Lung microvascular endothelial cell (primary cell): Measurements from ENCODE around the gene SSX3. TPM values are rescaled to one million over a fixed set of nuclear protein-coding genes. Genes with fewer than 3 reads are reported as not detected.
"Not testable (repeated sequence)": the region's sequence is repeated elsewhere in the genome, so short reads cannot be mapped to it uniquely, and the experiment has no call there.

Experiments used
- DNase-seq, 2 donors: peaks; one replicate each; pipeline versions ENCODE4 v3.0.0 to v3.0.0-alpha.2; 2010; ENCODE audit warnings: low read depth in 2 of 2
- total RNA-seq: library from RNA; depleted of rRNA; stranded (reverse); fragments of >200 nt; gene quantifications from 2 replicates; pipeline ENCODE4 v1.2.1, GENCODE V29; 2014

The SSX3 gene, protein sequence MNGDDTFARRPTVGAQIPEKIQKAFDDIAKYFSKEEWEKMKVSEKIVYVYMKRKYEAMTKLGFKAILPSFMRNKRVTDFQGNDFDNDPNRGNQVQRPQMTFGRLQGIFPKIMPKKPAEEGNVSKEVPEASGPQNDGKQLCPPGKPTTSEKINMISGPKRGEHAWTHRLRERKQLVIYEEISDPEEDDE
- total RNA-seq, result not detected in 2 replicates

DNA sequence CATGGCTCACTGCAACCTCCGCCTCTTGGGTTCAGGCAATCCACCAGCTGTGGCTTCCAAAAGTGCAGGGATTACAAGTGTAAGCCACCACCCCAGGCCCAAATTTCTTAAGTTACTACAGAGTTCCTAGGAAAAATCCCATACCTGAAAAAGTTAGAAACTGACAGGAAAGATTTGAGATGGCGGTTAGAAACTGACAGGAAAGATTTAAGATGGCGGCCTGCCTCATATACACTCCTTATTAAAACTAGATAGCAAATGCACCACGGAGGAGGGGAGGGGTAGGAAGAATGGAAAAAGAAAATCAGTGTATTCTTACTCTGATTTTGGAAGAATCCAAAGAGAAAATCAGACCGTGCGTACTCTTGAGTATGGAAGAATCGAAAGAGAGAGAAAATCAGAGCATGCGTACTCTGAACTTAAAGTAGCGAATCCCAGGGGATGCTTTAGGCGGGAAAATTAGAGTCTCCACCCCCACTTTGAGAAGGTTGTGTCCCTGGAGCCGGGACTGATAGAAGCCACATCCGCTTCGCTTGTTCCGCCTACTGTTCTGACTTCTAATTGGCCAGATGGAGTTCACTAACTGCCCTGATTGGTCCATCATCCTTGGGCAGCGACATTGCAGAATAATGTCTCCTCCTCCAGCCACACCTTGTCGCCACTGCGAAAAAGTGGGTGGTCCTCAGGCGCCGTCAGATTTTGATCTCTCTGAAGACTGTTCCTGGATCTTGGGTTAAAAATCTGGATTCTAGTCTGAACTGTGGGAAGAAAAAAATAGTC, at the start of gene SSX3:
TSS of gene SSX3 (minus strand) at position 389 of the 780 bp plus-strand sequence. CDS start 1,454 bp downstream, outside the sequence.
- not testable (repeated sequence) for DNase-seq

DNA sequence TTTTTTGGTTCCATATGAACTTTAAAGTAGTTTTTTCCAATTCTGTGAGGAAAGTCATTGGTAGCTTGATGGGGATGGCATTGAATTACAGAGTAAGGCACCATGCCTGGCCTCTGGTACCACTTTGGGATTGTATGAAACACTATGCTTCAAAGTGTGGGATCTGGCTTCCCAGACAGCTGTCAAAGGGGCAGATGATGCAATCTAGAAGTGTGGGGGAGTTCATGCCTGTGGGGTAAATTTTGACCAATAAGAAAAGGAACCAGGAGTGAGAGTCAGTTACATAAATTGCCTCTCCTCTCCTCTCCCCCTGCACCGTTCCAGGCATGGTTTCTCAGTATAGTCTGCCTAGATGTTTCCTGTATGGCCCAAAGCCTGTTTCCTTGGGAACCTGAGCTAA, 41.3 kb upstream of the SSX3 start:
- peak in 1 of 2 donors; percentile 0 for DNase-seq

DNA sequence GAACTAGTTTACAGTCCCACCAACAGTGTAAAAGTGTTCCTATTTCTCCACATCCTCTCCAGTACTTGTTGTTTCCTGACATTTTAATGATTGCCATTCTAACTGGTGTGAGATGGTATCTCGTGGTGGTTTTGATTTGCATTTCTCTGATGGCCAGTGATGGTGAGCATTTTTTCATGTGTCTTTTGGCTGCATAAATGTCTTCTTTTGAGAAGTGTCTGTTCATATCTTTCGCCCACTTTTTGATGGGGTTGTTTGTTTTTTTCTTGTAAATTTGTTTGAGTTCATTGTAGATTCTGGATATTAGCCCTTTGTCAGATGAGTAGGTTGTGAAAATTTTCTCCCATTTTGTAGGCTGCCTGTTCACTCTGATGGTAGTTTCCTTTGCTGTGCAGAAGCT, 40.4 kb upstream of the SSX3 start:
- DNase-seq, result not testable (repeated sequence)

DNA sequence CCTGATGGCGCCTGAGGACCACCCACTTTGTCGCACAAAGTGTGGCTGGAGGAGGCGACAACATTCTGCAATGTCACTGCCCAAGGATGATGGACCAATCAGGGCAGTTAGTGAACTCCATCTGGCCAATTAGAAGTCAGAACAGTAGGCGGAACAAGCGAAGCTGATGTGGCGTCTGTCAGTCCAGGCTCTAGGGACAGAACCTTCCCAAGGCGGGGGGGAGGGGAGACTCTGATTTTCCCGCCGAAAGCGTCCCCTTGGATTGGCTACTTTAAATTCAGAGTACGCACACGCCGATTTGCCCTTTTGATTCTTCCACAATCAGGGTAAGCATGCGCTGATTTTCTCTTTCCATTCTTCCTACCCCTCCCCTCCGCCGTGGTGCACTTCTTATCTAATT, 26.7 kb upstream of the SSX3 start, which contains the start of gene SSX4:
TSS of gene SSX4 (plus strand) at position 301 of the 400 bp plus-strand sequence. CDS start 515 bp downstream, outside the sequence.
- DNase-seq, result not testable (repeated sequence)

DNA sequence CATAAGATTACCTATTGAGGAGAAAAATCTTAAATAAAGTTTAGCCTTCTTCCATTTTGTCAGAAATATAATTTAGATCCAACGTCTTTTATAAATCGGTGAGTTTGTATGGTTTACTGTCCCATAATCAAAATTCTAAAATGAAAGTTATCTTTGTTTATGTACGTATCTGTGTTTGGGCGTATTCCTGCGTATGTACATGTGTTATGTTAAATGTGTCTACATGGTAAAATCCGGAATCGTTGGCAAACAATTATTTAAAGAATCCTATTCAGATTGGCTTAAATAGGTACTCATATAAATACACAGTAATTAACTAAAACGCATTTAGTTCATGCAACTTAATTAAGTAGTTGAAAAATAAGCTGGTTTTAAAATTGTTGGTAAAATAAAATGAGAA, 13.9 kb upstream of the SSX3 start:
- DNase-seq, result not testable (repeated sequence)

DNA sequence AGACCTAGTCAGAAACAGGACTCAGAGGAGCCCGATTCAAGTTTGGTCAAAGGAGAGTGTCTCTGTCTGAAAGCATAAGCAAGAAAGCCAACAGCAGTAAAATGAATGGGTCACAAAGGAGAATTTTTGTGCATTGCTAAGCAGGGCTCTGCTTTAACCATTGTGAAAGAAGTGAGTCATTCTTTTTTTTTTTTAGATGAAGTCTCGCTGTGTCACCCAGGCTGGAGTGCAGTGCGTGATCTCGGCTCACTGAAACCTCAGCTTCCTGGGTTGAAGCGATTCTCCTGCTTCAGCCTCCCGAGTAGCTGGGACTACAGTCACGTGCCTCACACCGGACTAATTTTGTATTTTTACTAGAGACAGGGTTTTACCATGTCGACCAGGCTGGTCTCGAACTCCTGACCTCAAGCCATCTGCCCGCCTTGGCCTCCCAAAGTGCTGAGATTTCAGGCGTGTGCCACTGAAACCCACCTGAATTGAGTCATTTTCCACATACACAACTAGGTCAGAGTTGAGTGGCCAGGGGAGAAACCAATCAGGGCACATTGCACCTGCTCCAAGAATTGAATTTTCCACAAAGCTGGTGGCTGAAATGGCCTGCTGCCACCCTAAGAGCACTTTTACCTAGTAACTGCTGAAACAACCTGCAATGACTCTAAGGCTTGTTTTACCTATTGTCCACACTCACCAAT, 11.4 kb upstream of the SSX3 start:
- DNase-seq, result not testable (repeated sequence)

DNA sequence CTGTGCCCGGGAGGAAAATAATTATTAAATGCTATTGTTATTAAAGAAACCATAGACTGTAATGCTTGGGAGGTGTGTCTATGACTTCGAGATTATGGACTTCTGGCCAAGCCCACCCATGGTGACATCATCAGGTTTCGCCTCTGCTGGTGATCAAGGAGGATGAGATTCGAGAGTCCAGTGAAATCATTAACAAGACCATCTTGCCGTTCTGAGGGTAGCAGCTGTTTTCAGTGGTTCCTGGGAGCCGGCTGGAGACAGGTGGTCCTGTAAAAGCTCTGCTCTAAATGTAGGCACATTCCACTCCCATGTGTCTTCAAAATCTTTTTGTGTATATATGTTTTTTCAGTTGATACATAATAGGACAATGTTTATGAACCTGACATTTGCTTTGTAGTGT, 2.8 kb upstream of the SSX3 start:
- not testable (repeated sequence) for DNase-seq

DNA sequence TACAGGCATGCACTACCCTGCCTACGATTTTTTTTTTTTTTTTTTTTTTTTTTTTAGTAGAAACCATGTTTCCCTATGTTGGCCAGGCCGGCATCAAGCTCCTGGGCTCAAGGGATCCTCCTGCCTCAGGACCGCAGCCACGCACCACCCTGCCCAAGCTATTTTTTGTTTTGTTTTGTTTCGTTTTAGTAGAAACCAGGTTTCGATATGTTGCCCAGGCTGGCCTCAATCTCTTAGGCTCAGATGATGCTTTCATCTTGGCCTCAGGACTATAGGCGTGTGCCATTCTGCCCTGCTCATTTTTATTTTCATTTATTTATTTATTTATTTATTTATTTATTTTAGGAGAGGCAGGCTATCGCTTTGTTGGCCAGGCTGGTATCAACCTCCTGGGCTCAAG, 1.2 kb upstream of the SSX3 start:
- no peak for DNase-seq

DNA sequence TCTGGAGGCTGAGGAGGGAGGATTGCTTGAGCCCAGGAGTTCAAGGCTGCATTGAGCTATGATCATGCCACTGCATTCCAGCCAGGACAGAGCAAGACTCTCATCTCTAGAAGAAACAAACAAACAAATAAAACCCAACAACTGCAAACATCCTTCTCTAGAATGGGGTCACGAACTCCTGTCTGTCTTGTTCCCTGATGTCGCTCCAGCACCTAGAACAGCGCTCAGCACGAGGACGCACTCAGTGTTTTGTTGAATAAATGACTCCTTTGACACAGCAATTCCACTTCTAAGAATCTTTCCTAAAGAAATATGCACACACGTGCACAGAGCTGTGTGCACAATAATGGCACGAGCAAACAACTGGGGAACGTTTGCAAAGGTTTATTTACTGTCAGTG, 10.4 kb downstream of the SSX3 start:
- not testable (repeated sequence) for DNase-seq

DNA sequence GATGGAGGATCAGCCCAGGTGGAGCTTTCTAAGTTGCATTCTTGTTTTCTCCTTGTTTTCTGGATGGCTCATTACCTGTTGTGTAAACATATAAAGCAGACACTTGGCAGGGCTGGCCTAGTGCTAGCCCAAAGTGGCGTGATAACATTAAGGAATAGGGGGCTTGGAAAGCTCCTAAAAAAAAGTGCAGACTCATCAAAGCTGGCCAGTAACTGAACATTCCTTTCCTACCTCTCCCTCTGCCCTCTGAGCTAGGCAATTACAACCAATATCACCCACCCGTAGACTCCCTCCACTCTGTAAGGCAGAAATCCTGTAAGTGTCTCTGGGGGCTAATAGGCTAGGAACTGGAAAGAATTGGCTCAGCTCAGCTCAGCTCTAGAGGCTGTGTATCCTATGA, 42.5 kb downstream of the SSX3 start:
- not testable (repeated sequence) for DNase-seq

DNA sequence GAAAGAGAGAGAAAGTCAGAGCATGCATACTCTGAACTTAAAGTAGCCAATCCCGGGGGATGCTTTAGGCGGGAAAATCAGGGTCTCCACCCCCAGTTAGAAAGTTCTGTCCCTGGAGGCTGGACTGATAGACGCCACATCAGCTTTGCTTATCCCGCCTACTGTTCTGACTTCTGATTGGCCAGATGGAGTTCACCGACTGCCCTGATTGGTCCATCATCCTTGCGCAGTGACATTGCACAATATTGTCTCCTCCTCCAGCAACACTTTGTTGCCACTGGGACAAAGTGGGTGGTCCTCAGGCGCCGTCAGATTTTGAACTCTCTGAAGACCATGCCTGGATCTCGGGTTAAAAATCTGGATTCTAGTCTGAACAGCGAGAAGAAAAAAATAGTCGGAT, 50.3 kb downstream of the SSX3 start:
- DNase-seq, result no peak

Other genes starting within 250 kb of the SSX3 start
- not detected in 2 replicates for gene SPACA5B, start 226.1 kb downstream of the SSX3 start, total RNA-seq
- not detected in 2 replicates for gene SSX5, start 159.9 kb downstream of the SSX3 start, total RNA-seq
- gene SSX1, start 101.3 kb downstream of the SSX3 start, total RNA-seq, result not detected in 2 replicates
- not detected in 2 replicates for gene SSX4, start 26.8 kb upstream of the SSX3 start, total RNA-seq
- not detected in 2 replicates for gene SSX4B, start 55.3 kb upstream of the SSX3 start, total RNA-seq
- gene SLC38A5, start 113.6 kb upstream of the SSX3 start, total RNA-seq, result 4.2 and 12.2 TPM in 2 replicates
- gene FTSJ1, start 119.5 kb upstream of the SSX3 start, total RNA-seq, result 31.7 and 32.5 TPM in 2 replicates
- 3.9 and 6.0 TPM in 2 replicates for gene PORCN, start 152.3 kb upstream of the SSX3 start, total RNA-seq
- 85.9 and 91.1 TPM in 2 replicates for gene EBP, start 165.1 kb upstream of the SSX3 start, total RNA-seq
- 4.1 and 7.9 TPM in 2 replicates for gene TBC1D25, start 183.0 kb upstream of the SSX3 start, total RNA-seq
- 86.1 and 320 TPM in 2 replicates for gene RBM3, start 217.8 kb upstream of the SSX3 start, total RNA-seq
- gene WDR13, start 240.8 kb upstream of the SSX3 start, total RNA-seq, result 88.7 and 90.9 TPM in 2 replicates